ENCODE data around the gene SLC4A8.
"Not testable (repeated sequence)": the region's sequence is repeated elsewhere in the genome, so short reads cannot be mapped to it uniquely, and the experiment has no call there.

Gene SLC4A8

GRCh38 chr12:51482929-51483697 lies 58.5 kb downstream of the SLC4A8 start:
- DNase-seq: no peak

- no peak for DNase-seq
Observed at GRCh38 chr12:51484119-51484518, 59.5 kb downstream of the SLC4A8 start.

GRCh38 chr12:51488281-51488680 lies 63.6 kb downstream of the SLC4A8 start:
- DNase-seq: no peak

DNA sequence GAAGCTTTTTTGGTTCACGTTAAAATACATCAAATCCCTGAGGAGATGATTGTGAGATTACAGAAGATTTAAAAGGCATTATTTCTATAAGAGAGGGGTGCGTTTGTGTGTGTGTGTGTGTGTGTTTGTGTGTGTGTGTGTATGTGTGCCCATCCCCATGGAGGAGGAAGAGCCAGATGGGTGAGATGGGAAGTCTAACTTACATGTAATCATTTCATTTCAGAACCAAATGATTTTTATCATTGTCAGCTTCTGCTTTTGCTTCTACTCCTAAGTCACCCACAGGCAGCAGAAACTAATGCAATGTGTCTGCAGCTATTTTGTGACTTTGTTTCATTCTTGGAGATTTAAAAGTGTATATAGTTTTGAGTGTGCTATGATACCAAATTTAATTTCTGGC lies 68.7 kb downstream of the SLC4A8 start:
- no peak for DNase-seq

DNA sequence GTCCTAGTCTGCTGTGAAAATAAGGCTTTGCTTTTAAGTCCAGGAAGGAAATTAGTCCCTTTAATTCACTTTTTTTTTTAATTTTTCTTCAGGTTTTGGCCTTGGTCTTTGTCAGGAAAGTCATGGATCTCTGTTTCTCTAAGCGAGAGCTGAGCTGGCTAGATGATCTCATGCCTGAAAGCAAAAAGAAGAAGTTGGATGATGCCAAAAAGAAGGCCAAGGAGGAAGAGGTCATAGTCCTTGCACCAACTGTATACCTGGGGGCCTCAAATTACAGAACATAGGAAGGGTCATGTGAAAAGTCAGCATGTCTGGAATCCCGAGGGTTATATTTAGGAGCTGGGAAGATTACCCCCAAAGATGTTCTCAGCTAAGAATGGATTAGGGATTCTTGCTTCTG lies 72.3 kb downstream of the SLC4A8 start:
- peak; percentile 63 for DNase-seq

GRCh38 chr12:51504851-51505250 lies 80.2 kb downstream of the SLC4A8 start:
- DNase-seq: no peak

DNA sequence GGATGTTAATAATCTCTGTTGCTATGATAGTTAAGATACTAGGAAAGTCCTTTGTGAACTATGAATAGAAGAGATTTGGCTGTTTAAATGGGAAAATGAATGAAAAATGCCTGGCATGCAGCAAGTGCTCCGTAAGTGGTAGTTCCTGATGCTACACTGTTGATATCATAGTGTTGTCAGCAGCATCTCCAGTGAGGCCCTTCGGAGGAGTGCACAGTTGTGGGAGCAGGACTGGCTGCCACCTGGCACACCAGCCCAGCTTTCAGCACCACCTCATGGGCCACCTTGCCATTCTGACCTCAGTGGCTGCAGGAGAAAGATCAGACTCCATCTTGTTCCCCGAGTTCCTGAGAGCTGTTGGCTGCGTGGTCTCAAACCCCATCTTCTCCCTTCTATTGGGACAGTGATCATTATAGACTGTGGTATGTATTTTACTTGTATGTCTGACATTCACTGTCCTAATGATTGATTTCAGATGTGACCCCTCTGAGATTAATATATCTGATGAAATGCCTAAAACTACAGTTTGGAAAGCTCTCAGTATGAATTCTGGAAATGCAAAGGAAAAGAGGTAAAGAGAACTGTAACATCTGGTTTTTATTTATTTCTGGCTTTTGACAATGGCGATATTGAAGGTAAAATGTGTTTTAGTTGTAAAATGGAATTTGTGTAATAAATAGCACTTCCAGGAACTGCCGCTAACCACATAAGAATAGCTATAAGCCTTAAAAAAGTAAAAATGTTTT lies 80.9 kb downstream of the SLC4A8 start:
- DNase-seq: no peak

DNA sequence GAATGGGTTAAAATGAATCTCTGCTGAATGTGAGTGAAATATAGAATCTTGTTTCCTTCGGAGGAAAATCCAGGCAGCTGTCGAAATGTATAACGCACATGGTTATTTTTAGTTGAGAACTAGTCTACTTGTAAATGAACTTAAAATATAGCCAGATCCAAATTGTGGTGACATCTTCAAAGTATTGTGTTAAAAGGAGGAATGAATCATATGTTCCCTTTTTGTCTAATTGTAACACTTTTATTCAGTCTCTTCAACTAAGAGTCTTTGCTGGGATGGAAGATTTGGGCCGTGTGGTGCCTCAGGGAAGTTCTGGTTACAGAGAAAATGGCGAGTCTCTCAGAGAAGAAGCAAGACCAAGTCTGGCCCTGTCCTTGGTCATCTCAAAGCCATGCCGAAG lies 82.5 kb downstream of the SLC4A8 start:
- DNase-seq: no peak

DNA sequence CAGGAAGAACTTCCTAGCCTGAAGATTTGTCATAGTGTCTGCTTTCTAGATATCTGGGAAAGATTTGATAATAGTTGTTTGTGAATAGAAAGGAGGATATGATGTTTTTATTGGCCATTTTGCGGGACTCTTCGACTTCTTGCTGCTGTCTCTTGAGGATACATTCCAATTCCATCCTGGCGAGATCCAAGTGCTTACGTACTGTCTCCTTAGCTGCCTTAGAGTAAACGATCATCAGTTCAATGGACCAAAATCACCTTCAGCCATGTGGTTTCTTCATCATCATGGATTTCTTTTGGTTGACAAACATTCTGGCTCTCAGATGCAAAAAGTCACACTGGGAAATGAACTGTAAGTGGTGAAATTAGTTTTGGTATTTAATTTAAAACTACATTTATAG lies 83.7 kb downstream of the SLC4A8 start:
- no peak for DNase-seq

- DNase-seq: no peak
Observed at GRCh38 chr12:51511546-51512260, 87.1 kb downstream of the SLC4A8 start.

- DNase-seq: no peak
Observed at GRCh38 chr12:51512438-51512837, 87.8 kb downstream of the SLC4A8 start.

- not testable (repeated sequence) for DNase-seq
Observed at GRCh38 chr12:51515037-51515436, 90.4 kb downstream of the SLC4A8 start.

DNA sequence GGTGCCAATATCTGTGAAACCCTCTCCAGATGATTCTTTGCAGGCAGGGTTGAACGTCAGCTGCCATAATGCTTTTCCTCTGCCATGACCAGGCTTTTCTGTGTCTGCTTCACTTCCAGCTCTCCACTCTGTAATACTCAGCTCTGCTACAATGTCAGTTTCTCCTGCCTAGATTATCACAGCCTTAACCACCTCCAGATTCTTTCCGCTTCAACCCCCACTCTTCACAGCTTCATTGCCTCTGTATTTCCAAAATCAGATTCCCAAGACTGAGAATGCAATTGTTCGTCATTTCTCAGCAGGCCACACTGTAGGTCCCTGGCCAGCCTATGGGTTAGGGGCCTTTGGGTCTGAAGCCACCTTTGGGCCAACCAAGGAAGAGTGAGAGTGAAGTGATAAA lies 92.7 kb downstream of the SLC4A8 start:
- no peak for DNase-seq

DNA sequence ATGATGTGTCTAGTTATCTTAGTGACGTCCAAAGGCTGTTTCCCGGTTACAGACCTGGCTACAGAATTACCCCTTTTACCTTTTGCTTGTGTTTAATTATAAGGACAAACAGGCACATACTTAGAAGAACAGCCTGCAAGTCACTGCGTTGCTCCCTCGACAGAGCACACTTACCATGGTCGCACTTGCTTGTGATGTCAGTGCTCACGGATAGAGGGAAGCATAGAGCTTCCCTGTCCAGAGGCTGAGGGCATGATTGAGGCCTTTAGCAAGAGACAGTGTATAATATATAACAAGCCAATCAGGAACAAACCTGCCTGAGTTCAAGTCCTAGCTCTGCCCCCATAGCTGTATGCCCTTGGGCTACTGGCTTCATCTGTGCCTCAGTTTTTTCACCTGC lies 93.2 kb downstream of the SLC4A8 start:
- DNase-seq: no peak

- no peak for DNase-seq
Observed at GRCh38 chr12:51519755-51520154, 95.1 kb downstream of the SLC4A8 start.

GRCh38 chr12:51520576-51521325 lies 96.1 kb downstream of the SLC4A8 start:
- DNase-seq: no peak

DNA sequence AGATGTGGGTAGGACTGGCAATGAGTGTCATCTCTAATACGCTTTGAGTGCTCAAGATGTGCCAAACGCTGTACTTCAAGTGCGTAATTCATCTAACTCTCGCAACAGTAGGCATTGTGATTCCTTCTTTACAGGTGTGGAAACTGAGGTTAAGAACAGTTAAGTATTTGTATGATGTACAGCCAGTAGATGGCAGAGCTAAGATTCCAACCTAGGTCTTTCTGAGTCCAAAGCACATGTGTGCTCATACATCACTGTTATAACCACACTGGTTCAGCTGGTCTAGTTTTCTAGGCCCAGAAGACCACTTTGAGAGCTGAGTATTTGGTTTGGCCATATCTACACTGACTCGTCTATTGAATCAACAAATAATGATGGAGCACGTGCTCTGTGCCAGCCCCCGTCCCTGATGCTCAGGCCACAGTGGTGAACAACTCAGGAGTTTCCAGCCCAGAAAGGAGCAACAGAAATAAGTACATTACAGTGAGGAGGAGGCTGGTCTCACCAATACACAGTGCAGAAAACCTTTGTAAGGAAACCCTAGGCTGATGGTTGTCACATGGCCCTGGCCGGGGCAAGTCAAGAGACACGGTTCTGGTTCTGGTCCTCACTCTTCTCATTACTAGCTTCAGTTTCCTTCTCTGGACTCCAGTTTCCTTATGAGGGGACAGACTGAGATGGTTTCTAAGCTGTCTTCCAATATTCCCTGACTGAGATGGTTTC lies 97.1 kb downstream of the SLC4A8 start:
- no peak for DNase-seq

- DNase-seq: no peak
Observed at GRCh38 chr12:51522696-51523095, 98.1 kb downstream of the SLC4A8 start.

DNA sequence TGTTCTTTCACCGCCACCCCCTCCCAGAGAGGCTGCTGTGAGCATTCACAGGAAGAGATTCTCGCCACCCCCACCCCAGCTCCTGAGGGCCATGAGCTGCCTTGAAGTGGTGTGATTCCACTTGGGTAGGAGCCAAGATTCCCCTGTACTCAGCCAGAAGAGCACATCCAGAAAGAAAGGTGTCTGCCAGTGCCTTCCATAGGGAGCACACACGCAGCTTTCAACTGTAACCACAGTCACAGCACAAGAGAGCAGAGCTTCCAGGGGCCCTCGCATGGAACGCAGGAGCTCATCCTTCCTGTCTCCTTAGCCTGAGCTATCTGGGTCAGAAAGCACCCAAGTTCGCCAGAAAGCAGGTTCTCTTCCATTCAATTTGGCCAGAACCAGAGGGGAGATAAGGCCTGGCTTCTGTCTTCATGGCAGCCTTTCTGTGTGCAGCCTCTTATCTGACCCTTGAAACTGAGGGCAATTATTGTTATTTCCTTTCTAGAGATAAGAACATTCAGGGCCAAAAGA lies 99.8 kb downstream of the SLC4A8 start:
- DNase-seq: no peak

DNA sequence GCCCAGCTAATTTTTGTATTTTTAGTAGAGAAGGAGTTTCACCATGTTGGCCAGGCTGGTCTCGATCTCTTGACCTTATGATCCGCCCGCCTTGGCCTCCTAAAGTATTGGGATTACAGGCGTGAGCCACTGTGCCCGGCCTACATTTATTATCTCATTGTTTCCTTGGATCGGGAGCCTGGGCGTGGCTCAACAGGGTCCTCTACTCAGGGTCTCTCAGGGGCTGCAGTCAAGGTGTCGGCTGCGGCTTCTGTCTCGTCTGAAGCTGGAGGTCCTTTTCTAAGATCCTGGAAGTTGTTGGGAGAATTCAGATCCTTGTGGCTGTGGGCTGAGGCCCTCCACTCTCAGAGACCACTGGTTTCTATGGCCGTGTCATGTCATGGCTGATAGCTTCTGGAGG lies 100.9 kb downstream of the SLC4A8 start:
- no peak for DNase-seq

GRCh38 chr12:51527966-51528365 lies 103.3 kb downstream of the SLC4A8 start:
- peak; percentile 72 to 83 for DNase-seq
